IPS-NIHi7 (cell line): ENCODE results near the gene ZNF398.
A peak's percentile ranks its signal among the peaks of the same experiment; 100 is the strongest.
"Not testable (repeated sequence)": the region's sequence is repeated elsewhere in the genome, so short reads cannot be mapped to it uniquely, and the experiment has no call there.

Experiments
- DNase-seq: peaks from one replicate; pipeline ENCODE4 v3.0.0; 2012; ENCODE audit warnings: mixed read lengths; ENCODE audit errors: extremely low spot score

ZNF398 gene, protein sequence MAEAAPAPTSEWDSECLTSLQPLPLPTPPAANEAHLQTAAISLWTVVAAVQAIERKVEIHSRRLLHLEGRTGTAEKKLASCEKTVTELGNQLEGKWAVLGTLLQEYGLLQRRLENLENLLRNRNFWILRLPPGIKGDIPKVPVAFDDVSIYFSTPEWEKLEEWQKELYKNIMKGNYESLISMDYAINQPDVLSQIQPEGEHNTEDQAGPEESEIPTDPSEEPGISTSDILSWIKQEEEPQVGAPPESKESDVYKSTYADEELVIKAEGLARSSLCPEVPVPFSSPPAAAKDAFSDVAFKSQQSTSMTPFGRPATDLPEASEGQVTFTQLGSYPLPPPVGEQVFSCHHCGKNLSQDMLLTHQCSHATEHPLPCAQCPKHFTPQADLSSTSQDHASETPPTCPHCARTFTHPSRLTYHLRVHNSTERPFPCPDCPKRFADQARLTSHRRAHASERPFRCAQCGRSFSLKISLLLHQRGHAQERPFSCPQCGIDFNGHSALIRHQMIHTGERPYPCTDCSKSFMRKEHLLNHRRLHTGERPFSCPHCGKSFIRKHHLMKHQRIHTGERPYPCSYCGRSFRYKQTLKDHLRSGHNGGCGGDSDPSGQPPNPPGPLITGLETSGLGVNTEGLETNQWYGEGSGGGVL

GRCh38 chr7:149147072-149147751 lies at the start of gene ZNF398:
Gene ZNF398, plus strand, starts transcription at chr7:149147453. Its CDS starts 290 bp downstream, at chr7:149147743.
- peak; percentile 93 for DNase-seq

DNA sequence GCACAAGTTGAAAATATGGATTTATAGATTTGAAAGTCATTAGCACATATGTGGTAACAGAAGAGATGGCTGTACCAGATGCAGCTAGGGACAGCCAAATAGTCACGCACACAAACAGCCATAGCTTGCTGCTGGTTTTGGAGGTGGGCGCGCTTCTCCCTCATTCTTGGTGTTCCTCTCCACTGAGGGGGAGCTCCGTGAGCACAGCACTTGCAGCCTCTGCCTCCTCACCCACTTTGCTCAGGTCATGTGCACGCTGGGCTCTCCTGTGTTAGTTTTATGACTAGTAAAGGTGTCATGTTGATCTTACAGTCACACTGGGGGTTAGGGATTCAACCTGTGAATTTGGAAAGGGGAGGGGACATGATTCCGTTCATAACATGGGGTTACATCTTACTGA lies 48.2 kb upstream of the ZNF398 start:
- DNase-seq: no peak

DNA sequence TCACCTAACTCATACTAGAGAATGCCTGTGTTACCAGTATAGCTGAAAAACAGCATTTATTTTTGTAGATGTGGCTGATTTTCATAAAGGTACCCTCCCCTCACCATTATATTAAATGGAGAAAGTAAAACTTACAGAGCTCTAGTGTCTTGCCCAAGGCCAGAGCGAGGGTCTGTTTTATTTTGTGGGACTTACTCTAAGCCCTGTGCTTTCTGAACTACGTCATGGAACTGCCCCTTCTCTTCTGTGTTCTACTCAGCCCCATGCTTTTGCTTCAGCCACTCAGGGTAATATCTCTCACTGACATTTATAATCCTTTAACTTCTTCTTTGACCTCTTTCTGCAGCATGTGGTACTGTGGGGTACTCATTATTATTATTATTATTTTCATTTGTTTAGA lies 46.4 kb upstream of the ZNF398 start:
- no peak for DNase-seq

DNA sequence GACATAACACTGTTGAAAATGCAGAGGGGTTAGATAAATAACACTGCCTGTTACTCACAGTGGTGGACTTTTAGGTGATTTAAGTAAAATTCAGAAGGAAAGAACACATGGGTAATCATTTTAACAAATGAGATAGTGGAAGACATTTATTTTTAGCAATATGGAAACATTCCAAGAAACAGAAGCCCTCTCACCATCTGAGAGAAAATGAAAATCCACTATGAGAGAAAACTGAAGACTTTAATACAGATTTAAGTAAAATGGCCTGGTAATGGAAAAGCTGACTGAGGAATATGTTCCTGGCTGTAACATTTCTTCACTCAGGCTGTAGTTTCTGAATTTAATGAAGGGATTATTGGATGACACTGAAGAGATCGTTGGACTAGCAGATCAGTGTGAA lies 44.6 kb upstream of the ZNF398 start:
- DNase-seq: no peak

GRCh38 chr7:149103424-149103823 lies 43.8 kb upstream of the ZNF398 start:
- DNase-seq: no peak

- DNase-seq: no peak
These were observed 43.0 kb upstream of the ZNF398 start for GRCh38 chr7:149104214-149104613.

DNA sequence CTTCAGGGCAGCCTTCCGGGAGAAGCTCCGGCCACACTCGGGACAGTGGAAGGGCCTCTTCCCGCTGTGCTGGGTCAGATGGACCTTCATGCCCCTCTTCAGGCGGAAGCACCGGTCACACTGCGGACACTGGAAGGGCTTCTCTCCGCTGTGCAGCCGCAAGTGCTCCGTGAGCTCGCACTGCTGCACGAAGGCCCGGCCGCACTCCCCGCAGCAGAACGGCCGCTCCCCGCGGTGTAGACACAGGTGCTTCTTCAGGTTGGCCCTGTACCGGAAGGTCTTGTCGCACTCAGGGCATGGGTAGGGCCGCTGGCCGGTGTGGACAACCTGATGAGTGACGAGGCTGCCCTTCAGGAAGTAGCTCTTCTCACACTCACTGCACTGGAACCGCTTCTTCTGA lies 42.5 kb upstream of the ZNF398 start:
- DNase-seq: no peak

- DNase-seq: no peak
These were observed 37.3 kb upstream of the ZNF398 start for GRCh38 chr7:149109969-149110368.

- peak; percentile 32 for DNase-seq
These were observed 21.9 kb upstream of the ZNF398 start for GRCh38 chr7:149125189-149125862.

GRCh38 chr7:149125863-149126661 lies 21.2 kb upstream of the ZNF398 start, which contains the start of gene ZNF425:
Gene ZNF425, minus strand, starts transcription at chr7:149126324. Its CDS starts 111 bp downstream, at chr7:149126213.
- peak; percentile 95 for DNase-seq

GRCh38 chr7:149126662-149127266 lies 20.5 kb upstream of the ZNF398 start:
- no peak for DNase-seq

GRCh38 chr7:149130572-149131198 lies 16.6 kb upstream of the ZNF398 start:
- DNase-seq: no peak

DNA sequence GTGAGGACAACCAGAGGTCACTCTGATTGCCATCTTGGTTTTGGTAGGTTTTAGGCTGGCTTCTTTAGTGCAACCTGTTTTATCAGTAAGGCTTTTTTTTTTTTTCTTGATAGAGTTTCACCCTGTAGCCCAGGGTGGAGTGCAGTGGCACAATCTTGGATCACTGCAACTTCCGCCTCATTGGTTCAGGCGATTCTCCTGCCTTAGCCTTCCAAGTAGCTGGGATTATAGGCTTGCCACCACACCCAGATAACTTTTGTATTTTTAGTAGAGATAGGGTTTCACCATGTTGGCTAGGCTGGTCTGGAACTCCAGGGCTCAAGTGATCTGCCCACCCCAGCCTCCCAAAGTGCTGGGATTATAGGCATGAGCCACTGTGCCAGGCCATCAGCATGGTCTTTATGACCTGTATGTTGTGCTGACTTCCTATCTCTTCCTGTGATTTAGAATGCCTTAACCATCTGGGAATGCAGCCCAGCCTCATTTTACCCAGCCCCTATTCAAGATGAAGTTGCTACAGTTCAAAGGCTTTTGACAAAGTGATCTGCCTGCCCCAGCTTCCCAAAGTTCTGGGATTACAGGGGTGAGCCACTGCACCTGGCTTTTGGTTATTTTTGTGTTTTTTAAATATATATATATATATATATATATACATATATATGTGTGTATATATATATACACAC lies 14.1 kb upstream of the ZNF398 start:
- DNase-seq: no peak

DNA sequence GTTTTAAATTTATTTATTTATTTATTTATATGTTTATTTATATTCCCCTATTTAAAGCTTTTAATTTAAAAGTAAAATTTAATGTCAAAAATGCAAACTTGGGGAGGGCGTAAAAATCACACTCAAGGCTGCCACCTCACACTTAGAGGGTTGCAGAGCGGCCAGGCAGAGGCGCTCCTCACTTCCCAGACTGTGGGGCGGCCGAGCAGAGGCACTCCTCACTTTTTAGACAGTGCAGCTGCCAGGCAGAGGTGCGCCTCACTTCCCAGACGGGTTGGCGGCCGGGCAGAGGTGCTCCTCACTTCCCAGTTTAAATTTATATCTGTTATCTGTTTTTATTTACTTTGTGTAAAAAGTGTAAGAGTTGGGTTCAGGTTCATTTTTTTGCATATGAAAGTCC lies 11.1 kb upstream of the ZNF398 start:
- DNase-seq: no peak

DNA sequence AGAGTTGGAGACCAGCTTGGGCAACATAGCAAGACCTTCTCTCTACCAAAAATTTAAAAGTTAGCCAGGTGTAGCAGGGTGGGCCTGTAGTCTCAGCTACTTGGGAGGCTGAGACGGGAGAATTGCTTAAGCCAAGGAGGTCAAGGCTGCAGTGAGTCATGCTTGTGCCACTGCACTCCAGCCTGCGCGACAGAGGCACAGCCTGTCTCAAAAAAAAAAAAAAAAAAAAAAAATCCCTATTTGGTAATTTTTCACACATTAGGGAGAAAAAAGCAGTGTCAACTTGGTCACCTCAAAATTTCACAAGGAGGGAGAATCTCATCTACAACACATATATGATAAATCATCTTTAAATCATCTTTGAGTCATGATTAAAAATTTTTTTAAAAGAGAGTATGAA lies 6.4 kb upstream of the ZNF398 start:
- DNase-seq: no peak

- no peak for DNase-seq
These were observed 5.4 kb upstream of the ZNF398 start for GRCh38 chr7:149141893-149142292.

GRCh38 chr7:149144436-149144922 lies 2.8 kb upstream of the ZNF398 start:
- DNase-seq: not testable (repeated sequence)

DNA sequence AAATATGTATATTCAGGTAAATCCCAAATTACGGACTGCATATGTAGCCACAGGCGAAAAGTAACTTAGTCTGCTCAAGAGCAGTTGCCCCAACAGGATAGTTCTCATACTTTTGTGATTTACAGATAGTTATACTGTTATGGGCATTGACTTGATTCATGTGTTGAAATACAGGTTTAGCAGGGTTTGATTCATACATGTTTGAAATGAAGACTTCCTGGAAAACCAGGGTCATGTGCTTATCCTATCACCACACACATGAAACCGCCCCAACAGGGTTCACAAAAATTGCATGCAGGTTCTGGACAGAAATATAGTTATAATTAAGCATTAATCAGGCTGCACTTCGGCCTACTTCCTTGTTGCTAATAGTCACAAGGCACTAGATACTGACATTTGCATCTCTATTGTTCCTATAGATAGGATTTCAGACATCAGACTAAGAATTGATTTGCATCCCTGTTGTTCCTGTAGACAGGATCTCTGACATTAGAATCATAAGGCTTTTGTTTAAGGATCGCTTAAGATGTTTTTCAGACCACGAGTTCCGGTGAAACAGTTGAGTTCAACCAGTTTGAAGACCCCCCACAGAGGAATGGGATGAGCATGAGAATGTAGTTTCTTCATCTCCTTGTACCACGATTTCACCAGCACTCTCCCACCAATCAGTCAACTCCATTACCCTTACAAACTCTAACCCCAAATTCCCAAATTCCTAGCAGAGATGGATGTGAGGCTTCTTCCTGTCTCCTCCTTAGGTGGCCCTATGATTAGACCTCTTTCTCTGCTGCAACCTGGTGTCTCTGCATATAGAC lies 2.0 kb upstream of the ZNF398 start:
- peak; percentile 38 for DNase-seq
